K562 (cell line): Measurements from ENCODE around the gene DUSP10. TPM values are rescaled to one million over a fixed set of nuclear protein-coding genes. Genes with fewer than 3 reads are reported as not detected.

ENCODE experiments used
- C11orf30 ChIP-seq: fragments of 450-650 bp; IDR thresholded peaks from 2 replicates; pipeline ENCODE4 v1.6.1; 2016; ENCODE audit warnings: low read depth, mild to moderate bottlenecking
- CBX8 ChIP-seq: fragments of 200-600 bp; sonication (generic); IDR thresholded peaks from 2 replicates; pipeline ENCODE4 v1.6.1; 2012; ENCODE audit warnings: borderline replicate concordance, mixed run types, low read depth, mild to moderate bottlenecking, moderate library complexity, mixed read lengths, low read length, control low read depth, inconsistent platforms; ENCODE audit not compliant: poor library complexity, severe bottlenecking; ENCODE audit errors: extremely low read depth
- polyA plus RNA-seq, 8 experiments: library from polyadenylated mRNA; depleted of rRNA in 4 of 8; stranded (reverse) in 5 of 8; unstranded in 3 of 8; fragments of >200 nt; fragmentation: Nextera tagmentation in 2 of 8; fragmentation: Illumina TruSeq in 1 of 8; extraction: Ambion mirVana in 2 of 8; extraction: Trizol in 1 of 8; gene quantifications; 2 replicates each; pipeline versions ENCODE4 v1.2.1 to v1.2.3, GENCODE V29; 2011 to 2014; ENCODE audit warnings: inconsistent platforms in 1 of 8, missing spikeins in 1 of 8
- total RNA-seq, 7 experiments: library from RNA; depleted of rRNA in 6 of 7; stranded (reverse); fragments of >200 nt in 6 of 7; fragmentation: Illumina TruSeq in 2 of 7; extraction: Trizol in 2 of 7; gene quantifications; 2 replicates each; pipeline versions ENCODE4 v1.2.1 to v1.2.3, GENCODE V29; 2011 to 2021; ENCODE audit warnings: low replicate concordance in 1 of 7
- TF ChIP-seq, protein P1 (sequence below): fragments of 450-650 bp; conservative IDR thresholded peaks from 2 replicates; pipeline ENCODE4 v1.6.1; 2016; ENCODE audit warnings: missing genetic modification characterization, low read depth, mild to moderate bottlenecking, control low read depth, missing compliant biosample characterization
- TF ChIP-seq, protein P2 (sequence below), 2 experiments: fragments of 450-650 bp in 1 of 2; sonication (generic) in 1 of 2; formaldehyde crosslinking in 1 of 2; IDR thresholded peaks in 1 of 2; conservative IDR thresholded peaks in 1 of 2; 2 replicates each; pipeline versions ENCODE4 v1.6.1 to v1.8.1; 2016 to 2023; ENCODE audit warnings: mild to moderate bottlenecking in 2 of 2, moderate library complexity in 2 of 2, inconsistent platforms in 1 of 2, missing genetic modification reagents in 1 of 2
- TF ChIP-seq, protein P3 (sequence below): fragments of 250-450 bp; sonication (Bioruptor Pico); IDR thresholded peaks from 2 replicates; pipeline ENCODE4 v1.4.0; 2020
- TF ChIP-seq, protein P4 (sequence below): fragments of 450-650 bp; IDR thresholded peaks from 2 replicates; pipeline ENCODE4 v1.6.1; 2018; ENCODE audit not compliant: partially characterized antibody

Gene DUSP10
- total and polyA plus RNA-seq, 9 of the 15 experiments (the other 6 are each of a cell fraction or from before 2014, with no cell fraction given): 1.7 to 8.3 (median 6.1) TPM

DNA sequence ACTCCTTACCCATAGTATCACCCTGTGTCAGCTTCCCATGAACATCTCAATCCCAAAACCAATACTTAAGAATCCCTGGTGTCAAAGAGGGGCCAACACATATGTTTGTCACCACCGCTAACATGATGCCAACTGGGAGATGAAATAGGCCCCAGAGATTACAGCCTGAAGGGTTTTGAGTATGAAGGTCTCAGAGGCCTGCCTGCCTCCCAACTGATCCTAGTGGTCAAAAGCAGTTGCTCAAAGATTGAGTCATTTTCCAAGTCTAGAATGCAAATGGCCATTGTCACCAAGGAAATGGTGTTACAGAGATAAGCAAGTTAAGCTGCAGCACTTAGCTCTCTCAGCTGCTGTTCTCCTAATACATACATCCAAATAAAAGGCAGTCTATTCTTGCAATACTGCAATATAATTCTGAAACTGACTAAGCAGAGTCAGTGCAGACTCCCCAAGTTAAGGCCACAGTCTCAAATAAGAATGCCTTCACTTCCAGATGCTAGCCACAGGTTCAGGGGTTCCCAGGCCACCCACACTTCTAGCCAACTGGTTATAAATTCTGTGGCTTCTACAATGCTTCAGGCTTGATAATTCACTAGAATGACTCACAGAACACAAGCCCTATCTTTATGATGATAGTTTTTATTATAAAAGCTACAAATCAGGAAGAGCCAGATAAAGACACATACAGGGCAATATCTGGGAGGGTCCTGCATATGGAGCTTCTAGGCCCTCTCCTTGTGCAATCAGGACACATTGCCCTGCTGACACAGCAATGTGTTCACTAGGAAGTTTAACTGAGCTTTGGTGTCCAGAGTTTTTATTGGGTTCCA is 18.7 kb downstream of the DUSP10 start (continued):
- TF ChIP-seq, protein P1, sequence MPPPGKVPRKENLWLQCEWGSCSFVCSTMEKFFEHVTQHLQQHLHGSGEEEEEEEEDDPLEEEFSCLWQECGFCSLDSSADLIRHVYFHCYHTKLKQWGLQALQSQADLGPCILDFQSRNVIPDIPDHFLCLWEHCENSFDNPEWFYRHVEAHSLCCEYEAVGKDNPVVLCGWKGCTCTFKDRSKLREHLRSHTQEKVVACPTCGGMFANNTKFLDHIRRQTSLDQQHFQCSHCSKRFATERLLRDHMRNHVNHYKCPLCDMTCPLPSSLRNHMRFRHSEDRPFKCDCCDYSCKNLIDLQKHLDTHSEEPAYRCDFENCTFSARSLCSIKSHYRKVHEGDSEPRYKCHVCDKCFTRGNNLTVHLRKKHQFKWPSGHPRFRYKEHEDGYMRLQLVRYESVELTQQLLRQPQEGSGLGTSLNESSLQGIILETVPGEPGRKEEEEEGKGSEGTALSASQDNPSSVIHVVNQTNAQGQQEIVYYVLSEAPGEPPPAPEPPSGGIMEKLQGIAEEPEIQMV: peak; percentile 43; the same call in 1 of the 2 replicates
- TF ChIP-seq, protein P2, sequence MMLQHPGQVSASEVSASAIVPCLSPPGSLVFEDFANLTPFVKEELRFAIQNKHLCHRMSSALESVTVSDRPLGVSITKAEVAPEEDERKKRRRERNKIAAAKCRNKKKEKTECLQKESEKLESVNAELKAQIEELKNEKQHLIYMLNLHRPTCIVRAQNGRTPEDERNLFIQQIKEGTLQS (IDR thresholded peaks at IDR 0.05): peak; percentile 82
- TF ChIP-seq, protein P2 (CRISPR knock-in tag; conservative IDR thresholded peaks at IDR 0.05): 0 out of 2 replicates have a peak, but pooled peaks have one; percentile 24
- TF ChIP-seq, protein P3, sequence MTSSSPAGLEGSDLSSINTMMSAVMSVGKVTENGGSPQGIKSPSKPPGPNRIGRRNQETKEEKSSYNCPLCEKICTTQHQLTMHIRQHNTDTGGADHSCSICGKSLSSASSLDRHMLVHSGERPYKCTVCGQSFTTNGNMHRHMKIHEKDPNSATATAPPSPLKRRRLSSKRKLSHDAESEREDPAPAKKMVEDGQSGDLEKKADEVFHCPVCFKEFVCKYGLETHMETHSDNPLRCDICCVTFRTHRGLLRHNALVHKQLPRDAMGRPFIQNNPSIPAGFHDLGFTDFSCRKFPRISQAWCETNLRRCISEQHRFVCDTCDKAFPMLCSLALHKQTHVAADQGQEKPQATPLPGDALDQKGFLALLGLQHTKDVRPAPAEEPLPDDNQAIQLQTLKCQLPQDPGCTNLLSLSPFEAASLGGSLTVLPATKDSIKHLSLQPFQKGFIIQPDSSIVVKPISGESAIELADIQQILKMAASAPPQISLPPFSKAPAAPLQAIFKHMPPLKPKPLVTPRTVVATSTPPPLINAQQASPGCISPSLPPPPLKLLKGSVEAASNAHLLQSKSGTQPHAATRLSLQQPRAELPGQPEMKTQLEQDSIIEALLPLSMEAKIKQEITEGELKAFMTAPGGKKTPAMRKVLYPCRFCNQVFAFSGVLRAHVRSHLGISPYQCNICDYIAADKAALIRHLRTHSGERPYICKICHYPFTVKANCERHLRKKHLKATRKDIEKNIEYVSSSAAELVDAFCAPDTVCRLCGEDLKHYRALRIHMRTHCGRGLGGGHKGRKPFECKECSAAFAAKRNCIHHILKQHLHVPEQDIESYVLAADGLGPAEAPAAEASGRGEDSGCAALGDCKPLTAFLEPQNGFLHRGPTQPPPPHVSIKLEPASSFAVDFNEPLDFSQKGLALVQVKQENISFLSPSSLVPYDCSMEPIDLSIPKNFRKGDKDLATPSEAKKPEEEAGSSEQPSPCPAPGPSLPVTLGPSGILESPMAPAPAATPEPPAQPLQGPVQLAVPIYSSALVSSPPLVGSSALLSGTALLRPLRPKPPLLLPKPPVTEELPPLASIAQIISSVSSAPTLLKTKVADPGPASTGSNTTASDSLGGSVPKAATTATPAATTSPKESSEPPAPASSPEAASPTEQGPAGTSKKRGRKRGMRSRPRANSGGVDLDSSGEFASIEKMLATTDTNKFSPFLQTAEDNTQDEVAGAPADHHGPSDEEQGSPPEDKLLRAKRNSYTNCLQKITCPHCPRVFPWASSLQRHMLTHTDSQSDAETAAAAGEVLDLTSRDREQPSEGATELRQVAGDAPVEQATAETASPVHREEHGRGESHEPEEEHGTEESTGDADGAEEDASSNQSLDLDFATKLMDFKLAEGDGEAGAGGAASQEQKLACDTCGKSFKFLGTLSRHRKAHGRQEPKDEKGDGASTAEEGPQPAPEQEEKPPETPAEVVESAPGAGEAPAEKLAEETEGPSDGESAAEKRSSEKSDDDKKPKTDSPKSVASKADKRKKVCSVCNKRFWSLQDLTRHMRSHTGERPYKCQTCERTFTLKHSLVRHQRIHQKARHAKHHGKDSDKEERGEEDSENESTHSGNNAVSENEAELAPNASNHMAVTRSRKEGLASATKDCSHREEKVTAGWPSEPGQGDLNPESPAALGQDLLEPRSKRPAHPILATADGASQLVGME (CRISPR knock-in tag): no peak
- peak; percentile 79 for TF ChIP-seq C11orf30
- TF ChIP-seq, protein P4, sequence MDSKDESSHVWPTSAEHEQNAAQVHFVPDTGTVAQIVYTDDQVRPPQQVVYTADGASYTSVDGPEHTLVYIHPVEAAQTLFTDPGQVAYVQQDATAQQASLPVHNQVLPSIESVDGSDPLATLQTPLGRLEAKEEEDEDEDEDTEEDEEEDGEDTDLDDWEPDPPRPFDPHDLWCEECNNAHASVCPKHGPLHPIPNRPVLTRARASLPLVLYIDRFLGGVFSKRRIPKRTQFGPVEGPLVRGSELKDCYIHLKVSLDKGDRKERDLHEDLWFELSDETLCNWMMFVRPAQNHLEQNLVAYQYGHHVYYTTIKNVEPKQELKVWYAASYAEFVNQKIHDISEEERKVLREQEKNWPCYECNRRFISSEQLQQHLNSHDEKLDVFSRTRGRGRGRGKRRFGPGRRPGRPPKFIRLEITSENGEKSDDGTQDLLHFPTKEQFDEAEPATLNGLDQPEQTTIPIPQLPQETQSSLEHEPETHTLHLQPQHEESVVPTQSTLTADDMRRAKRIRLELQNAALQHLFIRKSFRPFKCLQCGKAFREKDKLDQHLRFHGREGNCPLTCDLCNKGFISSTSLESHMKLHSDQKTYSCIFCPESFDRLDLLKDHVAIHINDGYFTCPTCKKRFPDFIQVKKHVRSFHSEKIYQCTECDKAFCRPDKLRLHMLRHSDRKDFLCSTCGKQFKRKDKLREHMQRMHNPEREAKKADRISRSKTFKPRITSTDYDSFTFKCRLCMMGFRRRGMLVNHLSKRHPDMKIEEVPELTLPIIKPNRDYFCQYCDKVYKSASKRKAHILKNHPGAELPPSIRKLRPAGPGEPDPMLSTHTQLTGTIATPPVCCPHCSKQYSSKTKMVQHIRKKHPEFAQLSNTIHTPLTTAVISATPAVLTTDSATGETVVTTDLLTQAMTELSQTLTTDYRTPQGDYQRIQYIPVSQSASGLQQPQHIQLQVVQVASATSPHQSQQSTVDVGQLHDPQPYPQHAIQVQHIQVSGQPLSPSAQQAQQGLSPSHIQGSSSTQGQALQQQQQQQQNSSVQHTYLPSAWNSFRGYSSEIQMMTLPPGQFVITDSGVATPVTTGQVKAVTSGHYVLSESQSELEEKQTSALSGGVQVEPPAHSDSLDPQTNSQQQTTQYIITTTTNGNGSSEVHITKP: no peak
- TF ChIP-seq CBX8: no peak
